HUDEP-2 (cell line): Measurements from ENCODE around the gene RBPJ.
"Not testable (repeated sequence)": the region's sequence is repeated elsewhere in the genome, so short reads cannot be mapped to it uniquely, and the experiment has no call there.

Experiments used
- DNase-seq, 76 experiments: peaks; one replicate each; lab custom pipeline; 2025; ENCODE audit not compliant: unreplicated experiment in 76 of 76; lab: John Stamatoyannopoulos, UW

The RBPJ gene

DNA sequence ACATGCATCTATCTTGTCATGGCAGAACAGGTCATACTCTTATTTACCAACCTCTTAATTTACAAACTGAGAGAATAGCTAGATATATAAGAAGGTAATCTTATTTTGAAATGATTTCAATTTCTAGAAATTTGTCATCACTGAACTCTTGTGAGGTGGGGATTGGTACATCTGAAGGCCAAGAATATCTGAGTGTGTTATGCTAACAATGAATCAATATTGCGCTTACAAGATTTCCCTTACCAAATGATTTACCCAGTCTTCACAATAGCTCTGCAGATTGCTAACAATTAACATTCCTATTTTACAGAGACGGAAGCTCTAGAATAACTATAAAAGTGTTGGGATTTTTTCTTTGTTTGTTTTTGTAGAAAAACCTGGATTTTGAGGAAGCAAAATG is 48.3 kb downstream of the RBPJ start:
- no peak for DNase-seq

DNA sequence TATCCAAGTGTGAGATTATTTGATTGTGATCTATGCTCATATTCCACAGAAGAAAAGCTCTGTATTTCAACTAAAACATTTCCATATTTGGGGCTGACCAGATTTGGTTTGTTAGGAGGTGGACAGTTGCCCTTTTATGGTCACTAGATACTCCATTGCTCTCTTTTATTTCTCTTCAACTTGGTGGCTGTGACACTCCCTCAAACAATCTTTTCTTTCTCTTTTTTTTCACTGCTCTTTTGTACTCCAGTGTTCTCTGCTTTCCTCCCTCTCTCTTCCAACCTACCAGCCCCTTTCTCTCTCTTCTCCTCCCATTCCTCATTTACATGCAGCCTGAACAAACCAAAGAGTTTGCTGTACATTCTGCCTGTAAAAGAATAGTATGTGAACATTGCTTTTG is 48.8 kb downstream of the RBPJ start:
- DNase-seq, result no peak

DNA sequence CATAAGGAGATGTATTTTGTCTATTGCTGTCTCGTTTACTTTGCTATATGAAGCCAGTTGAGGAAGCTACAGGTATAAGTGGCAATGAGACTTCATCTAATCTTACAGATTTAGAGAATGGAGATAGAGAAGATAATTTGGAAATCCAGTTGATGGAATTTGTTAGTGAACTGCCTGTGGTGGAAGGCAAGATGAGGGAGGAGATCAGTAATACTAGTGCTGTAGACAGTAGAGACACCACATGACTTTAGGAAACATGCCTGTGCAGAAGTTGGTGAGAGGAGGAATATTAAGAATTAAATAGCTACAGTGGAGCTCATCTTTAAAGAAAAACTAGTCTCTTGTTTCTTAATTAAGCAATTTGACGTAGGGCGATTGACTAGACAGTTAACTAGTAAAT is 51.3 kb downstream of the RBPJ start:
- no peak for DNase-seq

DNA sequence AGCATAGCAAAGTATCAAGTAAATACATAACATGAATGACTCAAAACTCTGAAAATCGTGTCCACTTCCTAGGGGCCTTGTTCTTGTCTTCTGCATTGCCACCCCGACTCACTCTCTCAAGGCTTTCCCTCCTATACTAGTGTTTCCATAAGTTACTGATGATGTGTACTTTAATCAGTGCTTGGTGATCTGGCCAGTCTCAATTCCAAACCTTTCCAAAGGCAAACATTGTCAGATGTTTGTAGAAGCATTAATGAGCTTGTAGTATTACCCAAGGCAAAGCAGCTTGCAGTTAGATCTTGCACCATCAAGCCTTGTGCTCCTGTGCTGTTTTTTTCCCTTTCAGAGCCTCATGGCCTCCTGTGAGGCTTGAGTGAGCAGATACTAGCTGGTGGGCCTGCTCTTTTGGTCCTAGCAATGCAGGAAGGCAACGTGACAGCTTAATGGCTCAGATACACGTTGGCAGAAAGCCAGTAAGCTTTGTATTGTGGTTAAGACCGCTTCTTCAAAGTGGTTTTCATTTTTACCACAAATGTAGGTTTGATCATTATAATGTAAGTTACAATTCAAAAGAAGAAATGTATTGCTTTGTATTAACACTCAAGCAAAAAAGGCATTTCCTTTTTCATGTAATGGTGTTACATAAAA is 51.8 kb downstream of the RBPJ start:
- DNase-seq, result peak in 37 of 76 experiments; percentile 1 to 56 (median 18)

DNA sequence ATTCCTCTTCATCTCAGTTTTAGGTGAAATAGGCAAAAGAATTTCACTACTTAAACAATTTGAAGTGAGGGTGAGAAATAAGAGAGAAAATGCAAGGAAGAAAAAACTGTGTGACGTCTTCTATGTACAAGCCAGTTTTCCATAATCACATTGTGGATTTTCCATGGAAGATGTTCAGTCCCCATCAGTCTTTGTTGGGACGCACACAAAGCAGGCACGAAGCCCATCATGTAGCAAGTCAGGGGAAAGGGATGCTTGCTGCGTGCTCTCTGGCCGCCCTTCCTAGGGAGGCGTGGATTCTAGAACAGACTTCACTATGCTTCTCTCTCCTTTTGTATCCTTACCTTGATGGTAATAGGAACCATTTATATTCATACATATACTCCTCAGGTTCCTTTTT is 54.7 kb downstream of the RBPJ start:
- DNase-seq, result no peak

DNA sequence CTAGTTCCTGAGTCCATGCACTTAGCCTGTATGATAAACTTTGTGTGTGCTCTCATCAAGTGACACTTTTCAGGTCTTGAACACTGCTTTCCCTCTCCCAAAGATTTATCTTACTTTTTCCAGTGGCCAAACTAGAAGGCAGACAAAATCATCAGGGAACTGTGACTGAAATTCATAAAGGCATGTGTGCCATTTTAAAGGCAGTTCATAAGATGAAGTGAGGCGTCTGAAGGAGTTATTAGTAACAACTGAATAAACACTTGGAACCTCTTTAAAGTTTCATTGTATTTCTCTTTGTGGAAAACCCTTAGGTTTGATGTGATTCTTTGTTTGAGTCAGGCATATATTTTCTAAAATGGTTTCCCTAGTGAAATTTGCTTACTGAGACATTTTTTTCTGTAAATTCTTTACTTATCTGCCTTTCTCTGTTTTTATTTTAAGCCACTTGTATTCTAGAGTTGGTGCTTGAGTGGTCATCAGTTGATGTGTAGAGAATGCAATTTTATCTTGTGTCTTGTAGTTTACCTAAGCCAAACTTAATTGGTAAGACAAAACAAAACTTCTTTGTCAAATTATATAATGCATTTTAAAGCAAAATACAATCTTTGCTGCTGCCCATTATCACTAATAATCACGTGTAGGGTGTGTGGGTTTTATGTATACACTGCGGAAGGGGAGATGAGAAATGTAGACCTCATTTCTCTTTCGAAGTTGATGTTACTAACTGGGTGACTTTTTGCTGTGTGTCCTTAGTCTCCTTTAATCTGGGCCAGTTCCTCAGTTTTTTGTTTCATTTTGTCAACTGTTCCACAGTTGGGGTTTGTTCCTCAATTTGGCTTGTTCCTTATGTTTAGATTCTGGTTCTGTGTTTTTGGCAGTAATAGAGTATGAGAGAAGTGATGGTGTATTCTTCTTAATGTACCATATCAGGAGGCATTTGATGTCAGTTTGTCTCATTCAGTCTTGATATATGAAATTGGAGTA is 56.8 kb downstream of the RBPJ start:
- DNase-seq, result no peak

DNA sequence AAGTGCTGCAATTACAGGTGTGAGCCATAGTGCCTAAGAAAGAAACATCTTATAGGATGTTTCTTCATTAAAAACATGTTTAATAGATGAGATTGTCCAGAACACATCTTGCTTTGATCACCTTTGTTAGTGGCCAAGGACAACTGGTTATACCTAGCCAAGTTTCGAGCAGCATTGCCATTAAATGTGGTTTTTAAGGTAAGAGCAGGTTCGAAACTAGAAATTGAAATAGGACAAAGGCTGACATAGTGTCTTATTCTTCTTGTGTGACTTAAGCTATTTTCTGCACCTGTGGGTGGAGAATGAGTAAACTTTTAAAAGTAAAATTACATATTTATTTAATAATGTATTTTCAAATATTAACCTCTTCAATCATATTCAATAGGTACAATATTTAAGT is 59.0 kb downstream of the RBPJ start:
- DNase-seq, result no peak

DNA sequence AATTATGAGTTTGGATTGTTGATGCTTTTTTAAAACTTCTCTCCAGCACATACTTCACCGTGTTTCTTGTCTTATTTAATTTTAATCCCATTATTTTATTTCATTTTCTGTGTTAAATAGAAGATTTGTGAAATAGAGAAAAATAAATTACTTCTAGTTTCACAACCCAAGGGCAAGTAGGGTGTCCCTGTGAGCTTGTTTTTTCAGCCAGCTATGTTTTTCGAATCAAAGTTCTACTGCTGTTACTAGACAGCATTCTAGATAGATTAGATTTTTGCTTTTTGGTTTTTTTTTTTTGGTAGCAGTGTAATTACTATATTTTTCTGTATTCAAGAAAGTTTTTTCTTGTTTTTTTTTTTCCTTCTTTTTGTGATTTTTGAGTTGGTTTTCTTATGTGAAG is 59.9 kb downstream of the RBPJ start:
- DNase-seq, result no peak

DNA sequence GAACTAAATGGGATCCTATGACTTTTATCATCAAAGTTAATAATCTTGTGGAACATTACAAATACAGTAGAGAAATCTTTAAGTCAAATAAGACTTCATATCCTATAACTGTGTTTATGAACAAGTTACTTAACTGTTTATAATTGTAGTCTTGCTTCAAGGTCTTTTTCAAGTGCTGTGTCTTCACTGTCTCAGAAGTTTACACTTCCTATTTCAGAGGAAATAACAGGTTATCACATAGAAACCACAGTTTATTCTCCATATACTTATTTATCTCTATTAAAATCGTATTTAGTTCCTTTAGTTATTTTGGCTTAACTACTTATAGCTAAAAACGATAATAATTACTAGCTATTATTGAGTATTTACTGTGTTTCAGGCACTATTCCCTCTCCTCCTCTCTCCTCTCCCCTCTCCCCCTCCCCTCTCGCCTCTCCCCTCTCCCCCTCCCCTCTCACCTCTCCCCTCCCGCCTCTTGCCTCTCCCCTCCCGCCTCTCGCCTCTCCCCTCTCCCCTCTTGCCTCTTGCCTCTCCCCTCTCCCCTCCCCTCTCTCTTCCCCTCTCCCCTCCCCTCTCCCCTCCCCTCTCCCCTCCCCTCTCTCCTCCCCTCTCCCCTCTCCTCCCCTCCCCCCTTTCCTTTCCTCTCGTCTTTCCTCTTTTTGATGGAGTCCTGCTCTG is 63.7 kb downstream of the RBPJ start:
- no peak for DNase-seq

DNA sequence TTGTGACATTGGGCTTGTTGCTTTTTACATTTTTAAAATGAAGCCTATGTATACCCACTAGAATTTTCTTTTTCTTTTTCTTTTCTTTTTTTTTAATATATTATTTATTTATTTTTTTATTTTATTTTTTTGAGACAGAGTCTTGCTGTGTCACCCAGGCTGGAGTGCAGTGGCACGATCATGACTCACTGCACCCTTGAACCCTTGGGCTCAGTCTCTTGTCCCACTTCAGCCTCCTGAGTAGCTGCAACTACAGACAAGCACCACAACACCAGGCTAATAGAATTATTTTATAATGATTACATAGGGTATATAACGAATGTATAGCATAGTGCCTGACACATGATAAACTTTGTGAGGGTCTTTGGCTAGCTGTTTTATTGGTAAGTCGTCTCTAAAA is 64.9 kb downstream of the RBPJ start:
- DNase-seq, result no peak

DNA sequence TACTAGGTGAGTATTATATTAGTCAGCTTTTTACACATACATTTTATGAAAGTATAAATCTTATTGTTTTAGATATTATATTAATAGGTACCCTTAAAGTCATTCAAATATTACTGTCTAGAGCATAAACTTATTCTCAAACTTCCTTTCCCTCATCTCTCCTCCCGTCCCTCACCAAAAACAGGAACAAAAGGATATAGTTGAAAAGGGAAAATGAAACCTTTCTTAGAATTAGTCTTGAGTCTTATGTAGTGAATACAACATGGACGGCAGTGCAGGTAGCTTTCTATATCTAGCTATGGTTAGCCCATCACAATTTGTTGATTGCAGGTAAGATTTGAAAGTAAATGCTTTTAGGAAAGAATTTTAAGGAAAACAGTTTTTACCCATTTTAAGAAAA is 65.6 kb downstream of the RBPJ start:
- DNase-seq, result no peak

DNA sequence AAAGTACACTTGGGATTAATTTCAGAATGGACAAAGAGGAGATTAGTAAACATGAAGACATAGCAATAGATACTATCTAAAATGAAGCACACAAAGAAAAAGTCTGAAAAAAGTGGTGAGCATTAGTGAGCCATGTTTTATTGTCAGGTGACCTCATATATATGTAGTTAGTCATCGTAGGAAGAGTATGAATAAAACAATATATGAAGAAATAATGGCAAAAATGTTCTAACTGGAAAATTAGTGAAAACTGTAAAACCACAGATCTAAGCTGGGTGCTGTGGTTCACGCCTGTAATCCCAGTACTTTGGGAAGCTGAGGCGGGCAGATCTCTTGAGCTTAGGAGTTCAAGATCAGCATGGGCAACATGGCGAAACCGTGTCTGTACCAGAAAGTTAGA is 67.9 kb downstream of the RBPJ start:
- no peak for DNase-seq

DNA sequence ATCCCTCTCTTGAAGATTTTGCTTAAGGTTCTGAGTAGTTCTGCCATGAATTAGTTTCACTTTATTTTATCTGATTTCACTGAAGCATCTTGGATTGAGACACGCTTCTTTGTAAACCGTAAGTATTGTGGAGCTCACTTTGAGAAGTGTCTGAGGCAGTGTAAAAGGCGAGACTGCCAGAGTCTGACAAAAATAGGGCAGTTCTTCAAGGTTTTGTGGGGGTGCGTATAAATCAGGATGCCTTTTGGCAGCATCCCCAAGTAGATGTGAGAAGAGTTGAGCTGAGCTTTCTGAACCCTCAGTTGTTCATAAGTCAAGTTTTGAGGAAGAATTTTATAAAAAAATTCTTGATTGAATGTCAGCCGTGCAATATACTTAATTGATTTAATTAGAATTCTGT is 76.3 kb downstream of the RBPJ start:
- DNase-seq, result no peak

DNA sequence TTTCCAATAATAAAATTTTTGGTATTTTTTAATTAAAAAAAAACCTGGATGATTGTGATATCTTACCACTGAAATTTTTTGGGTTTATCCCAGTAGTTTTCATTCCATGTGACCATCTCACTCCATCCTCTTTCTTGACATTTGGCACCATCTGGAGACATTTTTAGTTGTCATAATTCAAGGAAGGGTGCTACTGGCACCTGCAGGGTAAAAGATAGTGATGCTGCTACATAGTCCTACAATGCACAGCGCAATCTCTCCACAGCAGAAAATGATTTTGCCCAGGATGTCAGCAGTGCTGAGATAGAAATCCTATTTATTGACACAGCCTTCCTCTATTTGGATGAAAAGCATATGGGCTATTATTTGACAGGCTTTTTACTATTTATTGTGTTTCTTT is 79.3 kb downstream of the RBPJ start:
- peak in 2 of 76 experiments; percentile 1 to 3 for DNase-seq

DNA sequence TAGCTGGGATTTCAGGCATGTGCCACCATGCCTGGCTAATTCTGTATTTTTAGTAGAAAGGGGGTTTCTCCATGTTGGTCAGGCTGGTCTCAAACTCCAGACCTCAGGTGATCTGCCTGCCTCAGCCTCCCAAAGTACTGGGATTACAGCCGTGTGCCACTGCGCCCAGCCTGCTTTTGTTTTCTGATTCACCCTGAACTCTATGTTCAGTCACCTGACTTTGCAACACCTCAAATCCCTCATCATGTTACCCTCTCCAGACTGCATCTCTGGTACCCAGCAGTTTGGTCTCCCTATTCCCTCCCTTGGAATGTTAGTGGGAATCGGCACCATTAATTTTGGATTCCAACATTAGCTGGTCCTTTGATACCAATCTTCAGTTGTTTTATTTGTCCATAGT is 81.2 kb downstream of the RBPJ start:
- not testable (repeated sequence) for DNase-seq

DNA sequence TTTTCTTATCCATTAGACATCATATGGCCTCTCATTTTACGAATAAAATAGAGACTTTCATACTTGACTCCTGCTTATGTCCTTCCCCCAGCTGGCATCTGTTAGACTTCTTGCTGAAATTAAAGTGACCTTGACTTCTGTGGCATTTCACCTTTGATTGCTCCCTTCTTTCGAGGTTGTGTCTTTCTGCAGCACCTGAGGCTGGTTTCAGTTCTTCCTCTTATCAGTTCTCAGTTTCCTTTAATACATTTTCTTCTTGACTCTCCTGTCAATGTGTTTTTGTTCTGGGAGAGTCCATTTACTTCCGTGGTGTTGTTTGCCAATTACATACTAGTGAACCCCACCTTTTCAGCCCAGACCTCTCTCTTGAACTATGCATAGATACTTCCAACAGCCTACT is 81.6 kb downstream of the RBPJ start:
- DNase-seq, result no peak

DNA sequence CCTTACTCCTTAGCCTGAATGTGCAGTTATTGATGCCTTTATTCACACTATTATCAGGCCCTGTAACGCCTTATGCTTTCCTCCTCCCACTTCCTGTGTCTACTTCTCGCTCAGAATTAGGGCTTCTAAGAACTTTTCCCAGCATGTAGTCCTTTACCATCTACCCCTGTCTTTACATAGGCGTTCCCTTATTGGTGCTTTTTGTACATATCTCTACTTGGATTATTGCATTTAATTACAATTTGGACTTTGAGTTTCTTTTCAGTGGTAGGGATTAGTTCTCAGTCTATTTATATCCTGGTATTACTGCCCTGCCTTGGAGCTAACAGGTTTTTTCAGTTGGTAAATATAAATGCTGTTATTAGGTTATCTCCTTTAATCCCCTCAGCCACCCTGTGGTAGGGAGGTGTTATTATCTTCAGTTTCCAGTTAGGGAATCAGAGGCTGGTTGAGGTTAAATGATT is 84.0 kb downstream of the RBPJ start:
- peak in 1 of 76 experiments; percentile 4 for DNase-seq

DNA sequence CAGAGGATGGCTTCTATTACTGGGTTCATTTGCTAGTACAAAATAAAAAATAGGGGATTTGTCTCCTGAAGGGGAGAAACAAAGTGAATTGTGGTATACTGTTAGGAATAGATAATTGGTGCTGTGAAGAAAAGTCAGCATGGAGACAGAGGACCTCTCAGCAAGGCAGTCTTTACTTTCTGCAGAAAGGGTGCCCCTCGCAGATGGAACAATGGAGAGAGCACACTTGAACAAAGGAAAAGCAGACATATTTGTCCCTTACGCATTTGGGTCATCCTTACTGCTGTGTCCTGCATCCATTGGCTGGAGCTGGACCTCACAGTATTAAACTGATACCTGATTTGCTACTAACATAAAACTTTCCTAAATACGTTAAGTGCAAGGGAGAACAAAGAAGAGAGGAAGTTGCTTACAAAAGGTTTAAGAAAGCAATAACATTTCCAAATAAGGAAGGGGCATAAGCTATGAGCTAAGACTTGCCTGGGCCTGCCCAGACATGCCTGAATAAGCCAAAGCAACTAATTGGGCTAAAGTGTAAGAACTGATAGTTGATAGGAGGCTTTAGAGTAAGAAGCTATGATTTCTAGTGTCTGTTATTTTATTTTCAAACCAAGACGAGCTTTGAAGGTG is 85.6 kb downstream of the RBPJ start:
- DNase-seq, result no peak

DNA sequence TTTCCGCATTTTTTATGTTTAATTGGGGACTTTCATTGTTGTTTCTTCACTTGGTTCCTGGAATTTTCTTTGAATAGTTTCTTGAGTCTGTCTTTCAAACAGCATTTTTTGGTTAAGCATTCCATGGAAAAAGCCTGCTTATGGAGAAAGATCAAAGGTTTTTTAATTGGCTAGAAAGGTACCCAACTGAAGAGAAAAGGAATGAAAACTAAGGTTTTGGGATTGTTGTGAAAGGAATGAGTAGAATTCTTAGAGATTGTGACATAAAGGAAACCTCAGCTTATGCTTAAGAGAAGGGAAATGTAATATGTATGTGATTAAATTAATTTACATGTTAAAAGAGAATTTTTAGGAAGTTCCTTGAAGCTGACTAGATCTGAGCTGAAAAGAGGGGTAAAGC is 86.7 kb downstream of the RBPJ start:
- no peak for DNase-seq

DNA sequence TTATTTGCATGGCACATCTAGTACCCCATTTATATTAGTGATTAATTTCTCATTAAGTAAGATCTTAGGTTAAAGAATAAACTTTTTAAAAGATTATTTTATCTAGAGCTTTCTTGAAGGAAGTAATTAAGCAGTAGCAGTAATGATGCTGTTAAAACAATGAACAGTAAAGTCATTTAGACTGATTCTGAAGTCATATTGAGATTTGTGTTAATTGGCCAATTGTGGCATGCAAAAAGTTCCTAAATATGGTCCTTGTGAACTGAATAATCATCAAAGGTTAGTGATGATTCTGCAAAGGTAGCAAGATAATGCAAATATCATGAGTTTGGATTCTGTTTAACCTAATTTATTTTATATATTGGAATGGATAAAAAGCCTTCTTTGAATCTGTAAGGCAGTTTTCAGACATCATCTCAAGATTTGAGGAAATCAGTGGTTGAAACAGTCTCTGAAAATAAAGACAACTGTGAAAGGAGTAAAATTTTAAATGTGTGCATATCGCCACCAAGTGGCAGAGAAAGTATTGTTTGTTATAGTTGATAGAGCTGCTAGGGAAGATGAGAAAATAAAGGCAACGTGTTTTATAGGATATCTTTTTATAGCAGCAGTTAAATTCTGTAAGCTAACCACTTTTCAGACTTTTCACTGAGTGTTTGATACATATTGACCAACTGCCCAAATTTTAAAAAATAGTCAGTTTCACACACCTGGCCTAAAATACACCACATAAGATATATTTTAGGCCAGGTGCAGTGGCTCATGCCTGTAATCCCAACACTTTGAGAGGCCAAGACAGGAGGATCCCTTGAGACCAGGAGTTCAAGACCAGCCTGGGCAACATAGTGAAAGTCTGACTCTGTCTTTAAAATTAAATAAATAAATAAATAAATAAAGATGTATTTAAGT is 89.8 kb downstream of the RBPJ start:
- peak in 31 of 76 experiments; percentile 0 to 49 (median 29) for DNase-seq
